DMS 273 treated with DMSO at 0.1 percent for 48 hours (cell line): ENCODE measurements around the gene GFOD1.
"Not testable (repeated sequence)": the region's sequence is repeated elsewhere in the genome, so short reads cannot be mapped to it uniquely, and the experiment has no call there.

ENCODE experiments used
- DNase-seq: peaks from one replicate; lab custom pipeline; 2025; lab: John Stamatoyannopoulos, UW

Gene GFOD1

DNA sequence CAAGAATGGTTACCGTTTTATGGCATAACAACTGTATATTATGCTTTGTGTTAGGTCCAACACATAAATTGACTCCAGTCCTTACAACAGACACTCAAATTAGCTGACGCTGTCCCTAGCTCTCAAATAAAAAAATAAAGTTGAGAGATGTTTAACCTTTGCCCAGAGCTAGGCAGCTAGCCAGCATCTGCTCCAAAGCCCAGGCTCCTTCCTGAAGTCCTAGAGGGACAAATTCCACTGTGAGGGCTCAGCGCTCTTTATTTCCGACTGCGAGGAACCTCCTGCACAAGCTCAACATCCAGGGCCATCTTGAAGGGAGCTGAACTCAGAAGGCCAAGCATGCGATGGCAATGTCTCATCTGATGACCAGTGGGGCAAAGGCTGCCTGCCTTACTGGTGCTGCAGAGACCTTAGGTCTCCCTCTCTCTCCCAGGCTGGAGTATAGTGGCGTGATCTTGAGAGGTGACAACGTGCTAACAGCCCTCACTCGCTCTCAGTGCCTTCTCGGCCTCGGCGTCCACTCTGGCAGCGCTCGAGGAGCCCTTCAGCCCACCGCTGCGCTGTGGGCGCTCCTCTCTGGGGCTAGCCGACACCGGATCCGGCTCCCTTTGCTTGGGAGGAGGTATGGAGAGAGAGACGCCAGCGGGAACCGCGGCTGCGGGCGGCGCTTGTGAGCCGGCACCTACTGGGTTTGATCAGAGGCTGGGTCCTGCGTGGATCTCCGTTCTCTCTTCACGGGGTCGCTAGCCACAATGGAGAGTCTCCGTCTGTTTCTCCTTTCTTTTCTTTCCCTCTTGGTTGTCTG, 24.7 kb upstream of the GFOD1 start:
- DNase-seq = no peak

DNA sequence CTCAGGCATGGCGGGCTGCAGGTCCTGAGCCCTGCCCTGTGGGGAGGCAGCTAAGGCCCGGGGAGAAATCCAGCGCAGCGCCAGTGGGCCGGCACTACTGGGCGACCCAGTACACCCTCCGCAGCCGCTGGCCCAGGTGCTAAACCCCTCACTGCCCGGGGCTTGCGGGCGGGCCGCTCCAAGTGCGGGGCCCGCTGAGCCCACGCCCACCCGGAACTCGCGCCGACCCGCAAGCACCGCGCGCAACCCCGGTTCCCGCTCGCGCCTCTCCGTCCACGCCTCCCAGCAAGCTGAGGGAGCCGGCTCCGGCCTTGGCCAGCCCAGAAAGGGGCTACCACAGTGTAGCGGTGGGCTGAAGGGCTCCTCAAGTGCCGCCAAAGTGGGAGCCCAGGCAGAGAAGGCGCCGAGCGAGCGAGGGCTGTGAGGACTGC, 23.8 kb upstream of the GFOD1 start:
- not testable (repeated sequence) for DNase-seq

DNA sequence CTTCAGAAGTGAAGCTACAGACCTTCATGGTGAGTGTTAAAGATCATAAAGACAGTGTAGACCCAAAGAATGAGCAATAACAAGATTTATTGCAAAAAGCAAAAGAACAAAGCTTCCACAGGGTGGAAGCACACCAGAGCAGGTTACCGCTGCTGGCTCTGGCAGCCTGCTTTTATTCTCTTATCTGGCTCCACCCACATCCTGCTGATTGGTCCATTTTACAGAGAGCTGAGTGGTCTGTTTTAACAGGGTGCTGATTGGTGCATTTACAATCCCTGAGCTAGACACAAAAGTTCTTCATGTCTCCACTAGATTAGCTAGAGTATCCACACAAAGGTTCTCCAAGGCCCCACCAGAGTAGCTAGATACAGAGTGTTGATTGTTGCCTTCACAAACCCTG, 23.0 kb upstream of the GFOD1 start:
- not testable (repeated sequence) for DNase-seq

DNA sequence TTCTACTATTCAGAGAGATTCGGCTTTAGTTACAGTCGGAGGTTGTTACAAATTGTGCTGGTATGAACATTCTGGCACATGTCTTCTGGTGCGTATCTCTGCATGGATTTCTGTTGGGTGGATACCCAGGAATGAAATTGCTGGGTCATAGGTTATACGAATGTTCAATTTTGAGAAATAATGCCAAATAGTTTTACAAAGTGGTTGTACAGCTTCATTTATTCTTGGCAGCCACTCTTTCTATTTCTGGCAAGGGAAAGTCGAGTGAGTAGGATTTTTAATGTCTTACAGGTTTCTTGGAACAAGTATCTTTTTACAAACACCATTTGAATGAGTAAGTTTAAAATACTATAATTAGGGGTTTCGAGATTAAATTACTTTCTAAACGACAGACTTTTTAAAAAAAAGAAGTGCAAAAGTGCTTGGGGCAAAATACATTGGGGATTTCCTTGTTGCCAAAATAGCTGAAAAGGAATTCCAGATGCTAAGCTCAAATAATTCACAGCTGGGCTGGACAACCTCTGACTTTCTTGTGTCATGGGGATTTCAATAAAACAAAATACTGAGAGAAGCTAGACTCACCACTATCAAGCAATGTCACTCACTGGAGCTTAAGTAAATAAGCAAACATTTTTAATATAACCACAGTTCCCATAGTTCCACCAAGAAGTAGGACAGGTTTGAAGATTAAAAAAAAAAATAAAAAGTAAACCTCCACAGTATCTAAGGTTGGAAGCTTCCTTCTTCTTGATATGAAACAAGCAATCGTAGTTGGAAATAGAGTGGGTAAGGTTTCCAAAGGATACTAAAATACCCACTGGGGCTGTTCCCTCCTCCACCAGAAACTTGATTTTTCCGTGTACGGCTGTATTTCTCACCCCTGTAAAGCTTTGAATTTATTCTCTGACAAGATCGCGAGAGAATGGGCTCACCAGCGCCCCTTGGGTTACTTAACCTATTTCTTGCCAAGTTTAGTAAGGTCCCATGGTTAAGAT, 21.6 kb upstream of the GFOD1 start:
- no peak for DNase-seq

DNA sequence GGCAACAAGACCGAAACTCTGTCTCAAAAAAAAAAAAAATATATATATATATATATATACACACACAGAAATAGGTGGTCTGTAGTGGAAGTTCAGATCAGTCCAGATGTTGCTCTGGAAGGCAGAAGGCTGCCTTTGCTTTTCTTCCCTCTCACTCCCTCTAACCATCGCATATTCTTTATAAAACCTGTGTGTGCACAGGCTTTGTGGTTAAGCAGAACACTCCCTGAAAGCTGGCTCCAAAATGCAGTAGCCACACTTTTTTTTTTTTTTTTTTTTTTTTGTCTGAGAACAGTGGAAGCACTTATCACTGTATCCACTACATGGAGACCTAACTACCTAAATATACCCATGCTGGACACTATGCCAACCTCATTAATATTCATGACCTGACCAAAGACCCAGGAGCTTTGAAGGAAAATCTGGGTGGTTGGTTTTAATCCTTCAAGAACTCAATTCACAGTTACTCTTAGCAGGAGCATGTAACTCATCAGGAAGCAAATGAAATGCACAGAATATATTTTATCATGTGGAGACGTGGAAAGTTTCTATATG, 20.0 kb upstream of the GFOD1 start:
- DNase-seq = no peak

DNA sequence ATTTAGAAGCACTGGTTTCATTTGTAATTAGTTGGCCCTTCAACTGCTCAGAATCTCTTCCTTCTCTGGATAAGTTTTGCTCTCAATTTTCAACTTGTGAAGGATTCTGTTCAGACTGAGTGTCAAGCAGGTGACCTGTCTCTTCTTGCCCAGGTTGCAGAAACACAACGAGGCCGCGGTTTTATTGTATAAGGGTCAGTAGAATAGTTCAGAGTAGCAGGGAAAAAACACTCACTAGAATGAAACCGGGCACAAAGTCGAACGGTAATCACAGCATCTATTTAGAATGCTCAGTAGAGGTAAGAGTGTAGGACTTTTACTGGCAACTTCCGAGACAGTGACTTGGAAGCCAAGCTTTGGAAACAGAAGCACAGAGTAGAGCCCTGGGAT, 17.9 kb upstream of the GFOD1 start:
- no peak for DNase-seq

DNA sequence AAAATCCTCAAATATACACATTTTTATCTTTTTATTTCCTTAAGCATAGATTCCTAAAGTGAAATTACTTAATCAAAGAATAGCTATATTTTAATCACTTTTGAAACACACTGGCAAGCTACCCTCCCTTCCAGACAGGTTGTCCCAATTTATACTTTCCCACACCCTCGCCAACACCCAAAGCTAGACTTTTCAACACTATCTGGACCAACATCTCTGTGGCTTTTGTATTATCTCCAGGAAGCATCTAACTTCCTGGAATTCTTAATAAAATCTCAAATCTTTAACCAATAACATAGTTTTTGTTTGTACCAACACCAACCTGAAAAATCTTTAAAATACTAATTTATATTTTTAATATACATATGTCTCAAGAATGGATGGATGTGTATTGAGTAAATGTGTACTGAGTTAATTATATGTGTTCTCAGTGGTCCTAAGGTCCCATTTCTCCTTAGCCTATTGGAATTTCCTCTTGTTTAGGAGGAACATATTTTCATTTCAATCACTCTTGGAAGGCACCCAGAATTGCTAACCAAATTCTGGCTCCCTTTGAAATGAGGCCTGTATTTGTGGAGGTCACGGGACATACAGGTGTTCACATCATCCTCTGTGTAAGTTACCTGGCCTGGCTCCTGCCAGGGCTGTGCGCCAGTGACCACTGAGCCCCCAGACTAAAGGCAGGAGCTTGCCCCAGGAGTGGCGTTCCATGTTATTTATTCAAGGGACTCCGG, 17.4 kb upstream of the GFOD1 start:
- DNase-seq = no peak

DNA sequence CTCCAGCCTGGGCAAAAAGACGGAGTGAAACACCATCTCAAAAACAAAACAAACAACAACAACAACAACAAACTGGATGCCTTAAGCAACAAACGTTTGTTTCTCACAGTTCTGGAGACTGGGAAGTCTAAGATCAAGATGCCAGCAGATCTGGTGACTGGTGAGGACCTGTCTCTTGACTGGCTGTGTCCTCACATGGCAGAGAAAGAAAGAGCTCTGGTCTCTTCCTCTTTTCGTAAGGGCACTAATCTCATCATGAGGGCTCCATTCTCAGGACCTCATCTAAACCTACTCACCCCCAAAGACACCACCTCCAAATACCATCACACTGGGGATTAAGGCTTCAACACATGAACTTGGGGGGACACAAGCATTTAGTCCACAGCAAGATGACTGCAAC, 13.5 kb upstream of the GFOD1 start:
- DNase-seq = no peak

DNA sequence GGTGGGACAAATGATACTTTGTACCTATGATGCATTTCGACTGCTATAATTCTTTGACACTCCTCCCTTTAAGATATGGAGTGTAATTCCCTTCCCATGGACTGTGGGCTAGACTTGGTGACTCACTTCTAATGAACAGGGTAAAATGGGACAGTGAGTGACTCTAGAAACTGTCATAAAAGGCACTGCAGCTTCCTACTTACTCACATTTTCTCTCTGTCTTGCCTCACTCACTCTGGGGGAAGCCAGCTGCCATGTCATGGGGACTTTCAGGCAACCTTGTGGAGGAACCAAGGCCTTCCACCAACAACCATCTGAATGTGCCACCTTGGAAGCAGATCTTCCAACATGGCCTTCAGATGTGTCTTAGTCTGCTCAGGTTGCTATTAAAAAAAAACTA, 12.9 kb upstream of the GFOD1 start:
- no peak for DNase-seq

DNA sequence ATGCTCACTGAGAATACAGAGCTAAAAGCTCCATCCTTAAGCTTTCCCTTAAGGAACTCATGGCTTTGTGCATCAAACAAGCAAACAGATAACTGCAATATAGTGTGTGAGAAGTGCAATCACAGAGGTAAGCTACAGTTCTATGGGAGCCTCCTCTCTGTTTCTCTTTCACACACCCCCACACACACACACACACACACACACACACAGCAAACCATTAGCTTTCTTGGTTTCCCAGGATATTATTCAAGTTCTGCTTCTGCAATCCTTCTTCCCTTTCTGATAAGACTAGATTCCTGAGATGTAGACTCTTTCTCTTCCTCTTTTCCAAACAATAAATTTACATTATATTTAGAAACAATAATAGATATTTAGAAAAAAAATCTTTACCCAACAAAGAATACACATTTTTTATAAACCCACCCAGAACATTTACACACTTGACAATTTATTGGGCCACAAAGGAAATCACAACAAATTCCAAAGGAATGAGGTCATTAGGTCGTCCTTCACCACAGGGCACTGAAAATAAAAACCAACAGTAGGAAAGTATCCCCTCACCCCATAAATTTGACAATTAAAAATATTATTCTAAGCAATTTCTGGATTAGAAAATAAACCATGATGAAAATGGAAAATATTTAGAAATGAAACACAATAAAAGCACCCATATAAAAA, 9.3 kb upstream of the GFOD1 start:
- no peak for DNase-seq

DNA sequence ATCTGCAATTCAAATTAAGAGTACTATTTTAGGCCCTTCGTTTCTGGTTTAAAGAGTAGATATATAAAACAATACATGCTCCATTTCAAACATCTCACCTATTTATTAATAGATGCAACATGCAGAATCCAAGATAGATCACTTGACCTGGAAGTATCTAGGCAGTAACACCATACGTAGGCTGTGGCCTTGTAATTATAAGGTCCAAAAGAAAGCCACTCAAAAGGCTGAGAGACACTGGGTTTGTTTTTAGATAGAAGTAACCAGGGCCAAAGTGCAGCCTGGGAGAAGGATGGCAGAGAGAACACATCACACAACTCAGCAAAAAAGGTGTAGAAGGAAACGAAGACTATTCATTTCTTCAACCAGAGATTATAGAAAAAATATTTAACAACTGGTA, 8.4 kb upstream of the GFOD1 start:
- DNase-seq = no peak

DNA sequence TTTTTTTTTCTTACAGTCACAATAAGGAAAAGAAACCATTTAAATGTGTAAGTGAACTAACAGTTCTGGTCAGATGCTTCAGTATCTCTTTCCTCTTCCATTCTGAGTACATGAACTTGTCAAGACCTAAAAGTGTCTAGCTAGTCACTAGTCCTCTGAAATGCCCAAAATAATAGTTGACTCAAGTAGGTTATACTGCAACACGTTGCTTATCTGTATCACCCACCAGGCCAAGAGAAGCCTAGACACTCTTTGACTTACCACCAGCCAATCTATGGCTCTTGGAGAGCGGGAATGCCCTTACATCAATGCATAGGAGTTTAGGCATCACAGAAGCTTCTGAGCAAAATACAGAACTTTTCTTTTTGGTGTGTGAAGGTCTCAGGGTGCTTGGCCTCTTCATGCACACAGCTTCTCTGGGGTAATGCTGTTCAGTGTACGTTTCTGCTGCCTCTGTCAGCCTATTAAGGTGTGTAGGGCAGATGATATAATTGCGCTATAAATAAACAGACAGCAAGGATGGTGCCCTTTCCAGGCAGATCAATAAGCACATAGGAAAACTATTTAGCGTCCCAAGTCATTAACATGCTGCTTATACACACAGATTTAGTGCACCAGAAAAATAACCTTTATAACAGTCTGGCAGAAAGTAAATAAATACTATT, 7.8 kb upstream of the GFOD1 start:
- no peak for DNase-seq

DNA sequence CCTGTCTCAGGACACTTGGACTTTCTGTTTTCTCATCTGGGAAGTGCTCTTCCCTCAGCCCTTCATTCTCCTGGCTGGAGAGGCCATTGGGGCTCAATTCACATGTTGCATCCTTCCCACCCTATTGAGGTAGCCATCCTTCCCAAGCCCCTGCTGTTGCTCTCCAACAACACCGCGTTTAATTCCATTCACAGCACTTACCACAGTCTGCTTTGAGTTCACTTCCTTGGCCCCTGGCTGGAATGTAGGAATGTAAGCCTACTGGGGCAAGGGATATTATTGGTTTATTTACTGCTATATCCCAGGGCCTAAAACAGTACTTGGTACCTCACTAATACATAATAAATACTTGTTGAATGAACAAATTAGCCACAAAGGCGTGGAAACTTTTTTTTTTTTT, 6.7 kb upstream of the GFOD1 start:
- no peak for DNase-seq

DNA sequence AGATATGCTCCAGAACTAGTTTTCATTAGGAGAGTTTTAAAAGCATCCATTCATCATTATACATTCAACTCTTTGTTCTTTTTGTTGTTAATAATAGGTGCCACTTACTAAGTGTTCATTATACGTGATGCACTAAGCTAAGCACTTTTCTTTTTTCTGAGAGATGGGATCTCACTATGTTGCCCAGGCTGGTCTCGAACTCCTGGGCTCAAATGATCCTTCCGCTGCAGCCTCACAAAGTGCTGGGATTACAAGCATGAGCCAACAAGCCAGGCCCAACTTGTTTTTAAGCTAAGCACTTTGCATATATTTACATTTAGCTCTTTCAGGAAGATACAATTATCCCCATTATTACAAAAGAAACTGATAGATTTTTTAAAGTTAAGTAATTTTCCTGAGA, 5.7 kb upstream of the GFOD1 start:
- no peak for DNase-seq

DNA sequence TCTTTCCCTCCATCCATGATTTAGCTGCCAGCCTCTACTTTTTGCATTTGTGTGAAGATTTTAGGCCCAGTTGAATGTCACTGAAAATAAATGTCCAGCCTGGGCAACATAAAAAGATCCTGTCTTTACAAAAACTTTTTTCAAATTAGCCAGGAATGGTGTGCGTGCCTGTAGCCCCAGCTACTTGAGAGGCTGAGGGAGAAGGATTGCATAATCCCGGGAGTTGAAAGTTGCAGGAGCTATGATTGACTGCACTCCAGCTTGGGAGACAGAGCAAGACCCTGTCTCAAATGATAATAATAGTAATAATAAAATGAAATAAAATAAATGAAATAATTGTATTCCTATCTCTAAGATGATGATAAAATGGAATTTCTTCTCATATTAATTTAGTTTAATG, 5.0 kb upstream of the GFOD1 start:
- DNase-seq = no peak

DNA sequence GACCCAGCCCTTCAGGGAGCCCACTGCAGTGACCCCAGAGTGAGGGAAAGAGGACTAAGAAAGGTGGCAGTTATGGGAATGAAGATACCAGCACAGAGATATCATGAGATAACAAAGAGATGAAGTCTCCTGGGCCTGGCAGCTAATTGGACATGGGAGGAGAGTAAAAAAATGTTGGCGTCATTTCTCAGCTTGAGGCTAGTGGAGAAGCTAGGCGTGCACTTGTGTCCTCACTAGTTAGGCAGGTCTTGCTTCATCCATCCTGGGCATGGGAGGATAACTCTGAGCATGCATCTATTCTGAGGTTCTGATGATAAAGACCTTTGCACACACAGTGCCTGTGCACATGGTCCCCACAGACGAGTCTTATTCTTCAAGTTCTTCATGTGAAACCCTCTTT, 4.1 kb upstream of the GFOD1 start:
- no peak for DNase-seq

DNA sequence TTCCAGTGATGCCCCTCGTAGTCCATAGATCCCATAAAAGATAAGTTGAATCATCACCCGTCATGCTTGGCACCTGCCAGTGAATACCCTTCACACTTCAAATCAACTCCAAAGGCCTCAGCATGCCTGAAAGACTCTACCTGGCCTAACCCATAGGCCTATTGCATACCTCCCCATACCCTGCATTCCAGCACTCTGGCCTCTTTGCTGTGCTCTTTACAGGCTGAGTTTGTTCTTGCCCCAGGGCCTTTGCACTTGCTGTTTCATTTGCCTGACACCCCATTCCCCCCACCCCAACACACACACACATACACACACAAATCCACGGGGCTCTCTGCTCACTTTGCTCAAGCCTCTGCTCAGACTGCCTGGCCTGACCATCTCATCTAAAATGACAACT, 3.0 kb upstream of the GFOD1 start:
- DNase-seq = no peak

DNA sequence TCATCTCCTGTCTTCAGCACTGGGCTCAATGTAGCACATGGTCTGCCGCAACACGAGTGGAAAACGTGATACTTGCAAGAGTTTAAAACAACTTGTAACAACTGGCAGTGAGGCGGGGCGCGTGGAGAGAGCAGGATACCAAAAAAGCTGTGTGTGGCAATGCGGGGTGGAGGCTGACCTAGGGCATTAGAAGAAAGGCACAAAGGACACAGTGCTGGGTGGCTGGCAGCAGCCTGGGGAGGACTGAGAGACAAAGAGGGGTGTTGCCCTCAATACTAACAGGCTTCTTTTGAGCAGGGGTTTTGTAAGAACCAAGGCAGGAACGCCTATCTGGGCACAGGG, 1.5 kb upstream of the GFOD1 start:
- DNase-seq = no peak

DNA sequence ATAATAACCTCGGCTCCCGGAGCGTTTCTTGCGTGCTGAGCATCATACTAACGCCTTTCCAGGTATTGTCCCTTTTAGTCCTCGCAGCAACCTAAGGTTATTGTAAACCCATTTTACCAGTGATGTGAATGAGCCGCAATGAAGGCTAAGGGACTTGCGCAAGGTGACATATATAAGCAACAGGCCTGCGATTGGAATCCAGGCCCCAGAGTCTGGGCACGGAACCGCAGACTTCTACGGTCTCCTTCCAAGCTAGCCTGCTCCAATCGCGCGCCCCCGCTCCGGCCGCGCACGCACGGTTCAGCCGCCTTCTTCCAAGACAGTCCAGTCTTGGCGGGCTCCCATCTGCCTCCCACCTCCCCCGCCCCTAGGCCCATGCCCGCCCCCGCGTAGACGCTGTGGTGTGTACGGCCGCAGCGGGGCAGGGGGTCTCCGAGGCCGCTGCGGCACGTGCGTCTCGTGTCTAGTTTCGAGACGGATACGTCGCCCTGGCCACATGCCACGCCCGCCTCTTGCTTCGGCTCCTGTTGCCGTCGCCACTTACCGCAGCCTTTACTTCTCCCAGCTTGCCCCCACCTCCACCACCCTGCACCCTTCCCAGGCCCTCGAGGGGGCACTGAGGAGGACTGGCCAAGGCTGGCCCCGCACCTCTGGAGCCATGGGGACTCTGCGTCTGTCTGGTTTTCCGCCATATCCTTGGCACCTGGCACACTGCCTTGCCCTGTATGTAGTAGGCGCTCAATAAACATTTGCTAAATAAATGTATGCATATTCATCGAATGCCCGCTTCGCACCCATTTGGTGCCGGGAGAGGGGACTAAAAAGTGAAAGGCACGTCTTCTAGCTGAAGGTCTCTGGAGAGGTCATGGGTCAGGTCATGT, 855 bp upstream of the GFOD1 start:
- no peak for DNase-seq

DNA sequence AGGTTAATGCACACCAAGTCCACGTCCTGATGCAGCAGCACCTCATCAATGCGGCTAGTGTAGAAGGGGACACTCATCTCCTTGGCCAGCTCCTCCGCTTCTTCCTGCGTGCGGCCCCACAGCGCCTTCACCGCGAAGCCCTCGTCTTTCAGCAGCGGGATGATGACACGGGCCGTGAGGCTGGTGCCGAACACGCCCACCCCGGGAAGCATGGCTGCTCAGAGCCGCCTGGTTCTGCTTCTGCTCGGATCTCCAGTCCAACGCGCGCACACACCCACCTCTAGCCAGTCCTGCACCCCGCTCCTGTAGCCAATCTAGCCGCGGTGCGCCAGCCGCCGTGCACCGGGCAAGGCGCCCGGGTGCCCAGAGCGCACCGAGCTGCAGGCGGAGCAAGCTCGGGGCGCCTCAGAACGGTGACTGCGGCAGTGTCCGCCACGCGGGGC, 700 bp downstream of the GFOD1 start:
- DNase-seq = no peak
